ACHN (cell line): Measurements from ENCODE around the gene CT83.

ENCODE experiments used
- DNase-seq: peaks from one replicate; pipeline ENCODE4 v3.0.0-alpha.2; 2015
- in situ Hi-C: cut with HindIII; loops from 2 replicates; pipeline ENCODE4 v1.10.0; 2017; ENCODE audit warnings: low sequenced_read_pairs, low pct_ligation_motif_present, low pct_unique_long_range_greater_than_20kb

Gene CT83, protein sequence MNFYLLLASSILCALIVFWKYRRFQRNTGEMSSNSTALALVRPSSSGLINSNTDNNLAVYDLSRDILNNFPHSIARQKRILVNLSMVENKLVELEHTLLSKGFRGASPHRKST

DNA sequence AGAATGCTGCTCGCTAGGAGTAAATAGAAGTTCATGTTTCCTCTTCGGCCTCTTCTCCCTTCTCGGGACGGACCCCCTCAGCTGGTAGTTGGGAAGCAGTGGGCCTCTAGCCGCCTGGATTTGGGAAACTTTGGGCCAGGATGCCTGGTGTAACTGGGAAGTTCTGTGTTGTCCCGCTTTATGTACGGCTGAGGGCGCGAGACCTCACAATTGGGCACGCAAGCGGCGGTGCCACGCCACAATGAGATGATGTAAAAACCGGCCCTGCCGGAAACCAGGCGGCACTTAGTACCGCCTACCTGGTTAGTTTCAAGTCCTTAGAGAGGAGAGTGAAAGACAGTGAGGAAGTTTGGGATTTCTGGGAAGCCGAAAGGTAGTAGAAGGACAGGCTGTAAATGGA lies at the start of gene CT83:
Gene CT83, minus strand, starts transcription at position 155 of the 400 bp plus-strand sequence. Its CDS starts 120 bp downstream, at position 35.
- DNase-seq = no peak
- in situ Hi-C loops = no loop called here

DNA sequence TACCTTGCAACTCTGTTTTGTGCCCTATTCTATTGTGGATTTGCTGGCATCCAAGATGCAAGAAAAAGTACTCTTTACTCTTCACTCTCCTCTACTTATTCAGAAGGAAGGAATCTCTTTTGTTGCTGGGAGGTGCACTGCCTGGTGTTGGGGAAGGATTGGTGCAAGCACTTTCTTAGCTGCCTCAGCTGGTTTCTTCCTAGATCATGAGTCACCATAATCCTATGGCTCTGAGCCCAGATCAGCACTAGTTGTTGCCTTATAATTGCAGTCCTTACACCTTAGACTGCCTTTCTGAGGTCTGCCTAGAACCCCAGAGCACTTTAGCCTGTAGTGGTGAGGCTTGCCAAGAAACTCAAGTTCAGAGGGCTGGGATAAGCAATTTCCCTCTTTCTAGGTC lies 37.0 kb upstream of the CT83 start:
- in situ Hi-C loops = no loop called here
- DNase-seq = no peak

DNA sequence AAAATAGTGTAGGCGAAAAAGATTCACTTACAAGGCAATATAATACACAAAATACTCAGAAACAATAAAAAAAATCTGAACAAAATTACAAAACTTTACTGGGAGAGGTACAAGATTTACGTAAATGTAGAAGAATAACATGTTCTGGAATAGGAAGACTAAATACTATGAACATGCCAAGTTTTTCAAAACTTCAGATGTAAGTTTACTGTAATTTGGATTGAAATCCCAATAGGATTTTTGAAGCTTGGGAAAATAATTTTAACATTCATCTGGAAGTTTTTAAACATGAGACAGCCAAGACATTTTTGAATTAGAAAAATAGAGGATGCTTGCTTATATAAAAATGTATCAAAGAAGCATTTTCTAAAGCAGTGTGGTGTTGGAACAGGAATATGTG lies 30.5 kb upstream of the CT83 start:
- in situ Hi-C loops = no loop called here

DNA sequence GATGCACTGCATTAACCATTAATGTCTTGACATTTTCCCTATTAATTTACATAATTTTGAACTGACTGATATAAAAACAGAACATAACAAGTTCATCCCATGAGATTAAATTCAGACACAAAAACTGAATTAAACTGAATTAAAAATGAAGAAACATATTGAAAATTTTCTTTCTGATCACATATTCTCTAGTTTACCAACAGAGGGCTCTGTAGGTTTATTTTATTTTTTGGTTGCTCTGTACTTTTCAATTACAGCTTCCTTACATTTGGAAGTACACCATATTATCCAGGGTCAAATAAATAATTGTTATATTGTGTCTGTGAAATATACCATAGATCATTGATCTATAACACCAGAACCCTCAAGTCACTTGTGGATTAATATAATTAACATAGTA lies 27.3 kb upstream of the CT83 start:
- no peak for DNase-seq
- in situ Hi-C loops = no loop called here

More for the DNA sequence above, 30.5 kb upstream of the CT83 start:
- no peak for DNase-seq

DNA sequence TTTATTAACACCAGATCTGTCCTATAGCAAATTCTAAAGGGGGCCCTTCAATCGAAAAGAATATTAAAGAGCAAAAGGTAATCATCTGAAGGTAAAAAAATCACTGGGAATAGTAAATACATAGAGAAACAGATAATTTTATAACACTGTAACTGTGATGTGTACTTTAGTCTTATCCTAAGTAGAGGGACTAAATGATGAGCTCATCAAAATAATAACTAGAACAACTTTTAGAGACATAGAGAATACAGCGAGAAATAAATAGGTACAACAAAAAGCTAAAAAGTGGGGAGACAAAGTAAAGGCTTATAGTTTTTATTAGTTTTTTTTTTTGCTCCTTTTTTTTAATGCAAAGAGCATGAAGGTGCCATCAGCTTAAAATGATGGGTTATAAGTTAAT lies 17.3 kb upstream of the CT83 start:
- in situ Hi-C loops = no loop called here
- no peak for DNase-seq

DNA sequence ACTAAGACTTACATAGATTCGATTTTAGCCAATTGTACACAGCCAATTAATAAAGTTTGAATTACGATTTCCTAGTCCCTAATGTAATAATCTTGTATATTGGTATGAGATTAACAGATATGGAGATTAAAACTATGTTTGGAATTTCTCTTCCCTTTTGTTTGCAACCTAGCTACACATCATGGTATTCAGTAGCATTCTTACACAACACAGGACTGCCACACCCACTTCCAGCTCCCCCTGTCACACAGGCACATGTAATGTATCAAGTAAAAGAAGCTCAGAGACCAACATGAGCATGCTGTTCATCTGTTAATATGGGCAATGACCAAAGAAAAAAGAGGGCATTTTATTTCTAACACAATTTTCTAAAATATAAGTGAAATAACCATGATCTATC lies 13.6 kb downstream of the CT83 start:
- no peak for DNase-seq
- in situ Hi-C loops = no loop called here

DNA sequence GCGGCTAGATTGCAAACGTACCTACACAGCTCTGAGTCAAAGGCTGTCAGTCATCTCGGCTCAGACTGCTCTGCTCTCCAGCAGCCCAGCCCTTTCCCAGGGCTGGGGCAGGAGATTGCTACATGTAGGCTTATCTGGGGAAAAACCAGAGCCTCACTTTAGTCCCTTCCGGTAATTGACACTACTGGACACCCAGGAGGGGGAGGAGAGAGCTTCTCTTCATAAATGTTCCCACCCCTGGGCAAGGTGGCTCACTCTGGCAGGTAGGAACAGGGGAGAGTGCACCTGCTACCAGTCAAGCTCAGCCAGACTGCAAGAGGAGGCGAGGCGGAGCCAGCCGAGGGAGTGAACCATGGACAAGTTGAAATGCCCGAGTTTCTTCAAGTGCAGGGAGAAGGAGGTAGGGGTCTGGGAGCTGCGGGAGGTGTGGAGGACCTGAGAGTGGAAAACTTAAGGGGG lies 26.4 kb downstream of the CT83 start, which contains the start of gene SLC6A14:
Gene SLC6A14, plus strand, starts transcription at position 249 of the 459 bp plus-strand sequence. Its CDS starts 104 bp downstream, at position 353.
- DNase-seq = no peak
- in situ Hi-C loops = no loop called here

DNA sequence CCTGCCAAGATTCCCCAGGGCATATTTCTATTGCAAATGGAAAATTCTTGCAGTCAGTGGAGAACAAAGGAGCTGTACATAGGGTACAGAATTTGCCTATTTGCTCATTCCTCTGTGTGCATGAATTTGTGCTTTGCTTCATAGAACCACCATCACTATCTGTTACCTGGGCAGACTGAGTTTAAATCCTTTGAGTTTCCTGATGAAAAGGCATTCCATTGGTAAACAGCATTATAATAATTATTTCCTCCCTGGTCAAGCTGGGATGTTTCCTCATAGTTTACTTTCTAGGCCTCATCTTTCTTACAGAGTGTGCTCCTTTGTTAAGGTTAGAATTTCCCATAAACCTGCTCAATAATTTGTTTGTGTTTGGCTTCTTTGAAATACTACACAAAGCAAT lies 27.2 kb downstream of the CT83 start:
- in situ Hi-C loops = no loop called here
- DNase-seq = no peak

DNA sequence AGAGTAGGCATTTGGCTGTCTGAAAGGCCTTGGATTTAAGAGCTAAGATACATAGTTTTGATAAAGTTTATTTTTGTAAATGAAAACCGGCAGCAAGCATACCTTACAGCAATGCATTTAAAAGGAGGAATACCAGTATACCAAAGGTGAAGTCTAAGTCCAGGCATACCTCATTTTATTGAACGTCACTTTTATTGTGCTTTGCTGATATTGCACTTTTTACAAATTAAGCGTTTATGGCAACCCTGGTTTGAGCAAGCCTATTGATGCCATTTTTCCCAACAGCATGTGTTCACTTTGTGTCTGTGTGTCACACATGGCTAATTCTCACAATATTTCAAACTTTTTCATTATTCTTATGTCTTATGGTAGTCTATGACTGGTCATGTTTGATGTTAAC lies 34.8 kb downstream of the CT83 start:
- no peak for DNase-seq
- in situ Hi-C loops = no loop called here

DNA sequence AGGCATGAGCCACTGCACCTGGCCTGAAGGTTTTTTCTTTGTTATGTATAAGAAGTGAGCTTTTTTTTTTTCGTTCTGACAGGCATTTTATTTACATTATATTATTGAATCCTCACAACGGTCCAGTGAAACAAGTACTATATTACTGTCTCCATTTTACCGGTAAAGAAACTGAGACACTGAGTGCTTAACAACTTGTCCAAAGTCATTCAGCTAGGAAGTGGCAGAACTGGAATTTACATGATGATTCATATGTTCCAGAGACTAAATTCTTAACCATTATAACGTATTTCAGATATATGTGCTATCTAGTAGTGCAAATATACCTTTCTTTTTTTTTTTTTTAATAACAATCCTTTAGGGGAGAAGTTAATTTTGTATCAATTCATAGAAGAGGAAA lies 44.8 kb downstream of the CT83 start:
- in situ Hi-C loops = no loop called here
- DNase-seq = no peak

DNA sequence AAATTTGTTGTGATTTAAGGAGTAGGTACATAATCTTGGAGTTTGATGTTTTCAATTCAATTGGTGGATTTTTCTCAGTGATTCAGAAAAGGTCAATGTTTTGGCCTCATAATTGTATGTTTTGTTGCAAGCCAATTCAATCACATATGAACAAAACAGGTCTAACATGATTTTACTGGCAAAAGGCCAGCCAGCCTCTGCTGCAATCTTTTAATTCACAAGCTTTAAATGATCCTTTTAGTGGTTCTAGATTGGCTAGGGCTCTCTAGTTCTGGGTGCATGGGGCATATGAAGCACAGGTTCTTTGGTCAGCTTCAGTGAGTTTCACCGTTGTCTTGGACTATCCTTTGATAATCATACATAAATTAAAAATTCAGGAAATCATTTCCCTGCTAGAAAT lies 45.6 kb downstream of the CT83 start:
- in situ Hi-C loops = no loop called here
- DNase-seq = no peak

DNA sequence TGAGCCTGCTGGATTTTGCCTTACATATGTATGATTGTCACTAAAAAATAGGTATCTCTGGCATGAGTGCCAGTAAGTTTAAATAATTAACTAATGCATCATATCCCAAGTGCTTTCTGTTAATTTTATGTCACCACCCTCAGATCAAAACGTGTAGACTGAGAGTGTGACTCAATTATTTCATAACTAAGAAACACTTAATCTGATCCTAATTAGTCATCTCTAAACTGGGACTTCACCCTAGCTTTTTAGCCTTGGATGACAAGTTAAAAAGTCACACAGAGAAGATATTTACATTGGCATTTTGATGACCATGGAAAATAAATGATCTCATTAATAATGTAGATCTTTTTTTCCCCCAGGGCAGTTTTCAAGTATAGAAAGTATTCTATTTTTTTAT lies 49.5 kb downstream of the CT83 start:
- in situ Hi-C loops = no loop called here
- DNase-seq = no peak
